Omental fat pad (tissue), 4 donors: ENCODE results near the gene HNRNPR. TPM values are rescaled to one million over a fixed set of nuclear protein-coding genes. Genes with fewer than 3 reads are reported as not detected.

Experiments used
- ATAC-seq: fragments of 150-250 bp; one replicate; pipeline ENCODE4 v1.9.1; 2016; ENCODE audit warnings: mild to moderate bottlenecking, moderate library complexity; ENCODE audit not compliant: low FRiP score
- DNase-seq: peaks from one replicate; pipeline ENCODE4 v3.0.0-alpha.2; 2019; ENCODE audit warnings: low spot score
- total RNA-seq, 4 donors: library from RNA; depleted of rRNA; stranded (reverse); fragments of >200 nt; gene quantifications; one replicate each; pipeline ENCODE4 v1.1.0, GENCODE V29; 2016
- TF ChIP-seq, protein P1 (sequence below), 3 donors: fragments of 450-650 bp; IDR thresholded peaks; one replicate each; pipeline ENCODE4 v1.5.1; 2016 to 2017; ENCODE audit warnings: antibody characterized with exemption in 3 of 3, mild to moderate bottlenecking in 3 of 3, moderate library complexity in 2 of 3

Gene HNRNPR
- total RNA-seq, 4 donors from 2014 or later: 70.7 to 101 (median 78.8) TPM

DNA sequence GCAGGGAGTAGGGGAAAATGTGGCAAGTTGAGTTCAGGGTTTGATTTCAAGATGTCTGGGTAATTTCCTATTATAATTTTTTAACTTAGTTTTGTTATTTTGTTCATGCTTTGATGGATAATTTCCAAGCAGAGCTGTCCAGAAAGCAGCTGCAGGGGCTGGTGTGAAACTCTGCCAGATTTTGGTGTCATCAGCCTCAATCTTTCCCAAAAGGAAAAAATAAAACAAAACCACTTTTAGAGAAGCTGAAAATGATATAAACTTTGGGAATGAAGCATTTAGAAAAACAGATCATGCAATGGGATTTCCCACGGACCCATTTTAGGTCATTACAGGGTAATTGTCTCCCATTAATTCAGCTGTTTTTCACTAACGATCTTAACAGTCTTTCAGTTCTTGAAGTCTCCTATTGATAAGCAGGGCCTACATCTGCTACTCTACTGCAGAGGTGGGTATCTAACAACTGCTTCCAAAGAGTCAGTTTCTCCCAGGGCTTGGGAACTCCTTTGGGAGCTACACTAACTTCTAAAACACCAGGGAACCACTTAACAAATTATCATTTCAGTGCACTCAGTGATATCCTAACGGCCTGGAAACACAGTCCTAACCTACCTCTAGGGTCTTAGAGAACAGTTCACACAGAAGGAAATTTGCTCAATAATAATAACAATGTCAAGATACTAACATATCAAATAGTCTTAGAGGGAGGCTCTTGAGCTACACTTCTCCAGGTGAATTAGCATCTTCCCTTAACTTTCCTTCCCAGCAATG lies 13.2 kb upstream of the HNRNPR start:
- TF ChIP-seq, protein P1, sequence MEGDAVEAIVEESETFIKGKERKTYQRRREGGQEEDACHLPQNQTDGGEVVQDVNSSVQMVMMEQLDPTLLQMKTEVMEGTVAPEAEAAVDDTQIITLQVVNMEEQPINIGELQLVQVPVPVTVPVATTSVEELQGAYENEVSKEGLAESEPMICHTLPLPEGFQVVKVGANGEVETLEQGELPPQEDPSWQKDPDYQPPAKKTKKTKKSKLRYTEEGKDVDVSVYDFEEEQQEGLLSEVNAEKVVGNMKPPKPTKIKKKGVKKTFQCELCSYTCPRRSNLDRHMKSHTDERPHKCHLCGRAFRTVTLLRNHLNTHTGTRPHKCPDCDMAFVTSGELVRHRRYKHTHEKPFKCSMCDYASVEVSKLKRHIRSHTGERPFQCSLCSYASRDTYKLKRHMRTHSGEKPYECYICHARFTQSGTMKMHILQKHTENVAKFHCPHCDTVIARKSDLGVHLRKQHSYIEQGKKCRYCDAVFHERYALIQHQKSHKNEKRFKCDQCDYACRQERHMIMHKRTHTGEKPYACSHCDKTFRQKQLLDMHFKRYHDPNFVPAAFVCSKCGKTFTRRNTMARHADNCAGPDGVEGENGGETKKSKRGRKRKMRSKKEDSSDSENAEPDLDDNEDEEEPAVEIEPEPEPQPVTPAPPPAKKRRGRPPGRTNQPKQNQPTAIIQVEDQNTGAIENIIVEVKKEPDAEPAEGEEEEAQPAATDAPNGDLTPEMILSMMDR (IDR thresholded peaks at IDR 0.05): no peak
- DNase-seq (no peak), ATAC-seq (no peak)

DNA sequence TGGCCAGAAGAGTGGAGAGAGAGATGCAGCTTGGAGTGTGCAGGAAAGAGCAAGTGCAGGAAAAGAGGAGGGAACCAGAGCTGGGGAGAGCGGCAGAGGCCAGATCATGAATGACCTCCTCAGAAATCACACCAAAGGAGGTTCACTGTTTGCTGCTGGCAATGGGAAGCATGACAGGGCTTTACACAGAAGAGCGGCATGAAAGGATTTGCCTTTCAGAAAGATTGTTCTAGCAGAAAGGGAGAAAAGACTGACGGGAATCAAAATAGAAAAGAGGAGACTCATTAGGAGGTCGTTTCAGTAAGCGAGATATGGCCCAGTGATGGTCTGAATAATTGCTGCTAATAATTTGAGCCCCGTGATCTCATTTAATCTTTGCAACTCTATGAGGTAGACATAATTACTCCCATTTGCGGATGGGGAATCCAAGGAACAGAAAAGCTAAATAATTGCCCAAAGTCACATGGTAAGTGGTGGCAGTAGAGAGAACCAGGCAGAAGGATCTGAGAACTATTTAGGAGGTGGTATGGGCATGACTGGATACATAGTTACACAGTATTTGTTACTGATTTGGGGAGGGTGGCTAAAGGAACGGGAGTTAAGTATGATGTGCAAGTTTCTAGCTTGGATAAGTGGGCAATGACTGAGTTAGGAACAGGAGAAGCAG lies 12.5 kb upstream of the HNRNPR start:
- DNase-seq (no peak), ATAC-seq (no peak)
- TF ChIP-seq, protein P1 (IDR thresholded peaks at IDR 0.05): no peak

DNA sequence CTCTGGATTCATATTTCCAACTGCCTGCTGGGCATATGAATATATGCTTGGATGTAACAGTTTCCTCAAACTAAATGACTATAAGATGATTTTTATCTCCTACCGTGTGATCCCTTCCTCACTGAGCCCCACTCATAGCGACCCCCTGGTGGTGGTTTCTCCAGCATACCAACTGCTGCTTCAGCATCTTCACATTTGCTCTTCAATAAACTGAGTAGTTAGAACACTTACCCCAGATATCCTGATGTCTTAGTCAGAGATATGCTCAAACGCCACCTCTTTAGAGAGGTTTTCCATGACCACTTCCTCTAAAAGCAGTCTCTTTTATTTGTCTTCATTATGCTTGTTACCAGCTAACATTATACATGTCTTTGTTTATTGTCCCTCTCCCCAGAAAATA lies 10.2 kb upstream of the HNRNPR start:
- no peak for ATAC-seq
- DNase-seq: no peak
- TF ChIP-seq, protein P1 (IDR thresholded peaks at IDR 0.05): no peak

DNA sequence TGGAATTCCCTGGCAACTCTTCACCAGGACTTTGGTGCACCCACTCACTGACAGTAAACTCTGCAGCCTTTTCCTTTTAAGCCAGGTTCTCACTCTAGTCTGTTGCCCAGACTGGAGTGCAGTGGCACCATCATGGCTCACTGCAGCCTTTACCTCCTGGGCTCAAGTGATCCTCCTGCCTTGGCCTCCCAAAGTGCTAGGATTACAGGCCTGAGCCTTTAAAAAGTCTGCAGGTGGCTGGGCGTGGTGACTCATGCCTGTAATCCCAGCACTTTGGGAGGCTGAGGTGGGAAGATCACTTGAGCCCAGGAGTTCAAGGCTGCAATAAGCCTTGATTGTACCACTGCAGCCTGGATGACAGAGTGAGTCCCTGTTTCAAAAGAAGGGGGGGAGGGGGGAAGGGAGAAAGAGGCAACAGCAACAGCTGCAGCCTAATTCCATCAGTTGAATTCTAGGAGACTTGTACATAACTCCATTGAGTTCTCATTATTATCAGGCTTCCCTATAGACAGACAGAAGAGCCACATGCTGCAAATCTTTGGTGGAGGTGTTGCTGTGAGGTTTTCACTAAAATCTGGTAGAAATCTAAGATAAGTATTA lies 8.1 kb upstream of the HNRNPR start:
- TF ChIP-seq, protein P1 (IDR thresholded peaks at IDR 0.05): no peak
- no peak for ATAC-seq
- DNase-seq: no peak

DNA sequence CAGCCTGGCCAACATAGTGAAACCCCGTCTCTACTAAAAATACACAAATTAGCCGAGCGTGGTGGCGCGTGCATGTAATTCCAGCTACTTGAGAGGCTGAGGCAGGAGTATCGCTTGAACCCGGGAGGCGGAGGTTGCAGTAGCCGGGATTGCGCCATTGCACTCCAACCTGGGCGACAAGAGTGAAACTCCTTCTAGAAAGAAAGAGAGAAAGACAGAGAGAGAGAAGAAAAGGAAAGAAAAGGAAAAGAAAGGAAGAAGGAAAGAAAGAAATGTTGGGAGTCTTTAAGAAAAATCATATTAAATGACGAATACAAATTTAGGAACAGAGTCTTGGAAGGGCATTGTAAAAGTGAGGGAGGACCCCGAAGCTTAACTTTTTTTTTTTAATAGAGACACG lies 1.8 kb upstream of the HNRNPR start:
- TF ChIP-seq, protein P1 (IDR thresholded peaks at IDR 0.05): no peak
- DNase-seq (no peak), ATAC-seq (no peak)

DNA sequence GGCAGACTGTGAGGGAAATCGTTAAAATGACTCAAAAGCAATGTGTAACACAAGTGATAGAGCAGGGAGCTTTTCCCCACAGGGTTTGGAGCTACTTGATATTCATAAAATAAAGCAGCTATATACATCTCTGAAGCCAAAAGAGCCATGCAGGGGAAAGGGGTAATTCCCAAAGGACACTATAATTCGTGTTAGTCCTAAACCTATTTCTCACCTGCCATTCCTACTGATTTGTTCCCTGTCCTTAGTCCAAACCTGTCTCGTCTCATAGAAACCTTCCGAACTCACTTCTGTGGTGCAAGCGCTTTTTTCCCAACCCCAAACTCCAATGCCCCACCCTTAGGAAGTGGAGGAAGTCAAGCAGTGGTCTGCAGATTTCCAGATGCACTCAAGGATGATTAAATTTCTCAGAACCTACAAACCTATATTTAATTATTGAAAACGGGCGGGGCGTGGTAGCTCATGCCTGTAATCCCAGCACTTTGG lies 946 bp upstream of the HNRNPR start:
- TF ChIP-seq, protein P1 (IDR thresholded peaks at IDR 0.05): no peak
- DNase-seq (no peak), ATAC-seq (peak; percentile 5)
